AG08396 (cell line): ENCODE data around the gene WLS.
A peak's percentile ranks its signal among the peaks of the same experiment; 100 is the strongest.
"Not testable (repeated sequence)": the region's sequence is repeated elsewhere in the genome, so short reads cannot be mapped to it uniquely, and the experiment has no call there.

Experiments
- DNase-seq: peaks from one replicate; pipeline ENCODE4 v3.0.0; 2012; ENCODE audit warnings: low spot score, mixed read lengths

WLS gene

GRCh38 chr1:68164918-68165317 is 67.4 kb downstream of the WLS start:
- DNase-seq: no peak

GRCh38 chr1:68163220-68163619 is 69.1 kb downstream of the WLS start:
- no peak for DNase-seq

GRCh38 chr1:68162761-68163160 is 69.6 kb downstream of the WLS start:
- DNase-seq: no peak

GRCh38 chr1:68161672-68162071 is 70.7 kb downstream of the WLS start:
- not testable (repeated sequence) for DNase-seq

GRCh38 chr1:68160935-68161334 is 71.4 kb downstream of the WLS start:
- DNase-seq: not testable (repeated sequence)

GRCh38 chr1:68160021-68160420 is 72.3 kb downstream of the WLS start:
- DNase-seq: no peak

- DNase-seq: no peak
Measured at GRCh38 chr1:68158837-68159236, 73.5 kb downstream of the WLS start.

- DNase-seq: no peak
Measured at GRCh38 chr1:68157416-68157815, 74.9 kb downstream of the WLS start.

GRCh38 chr1:68151690-68152089 is 80.6 kb downstream of the WLS start:
- no peak for DNase-seq

- no peak for DNase-seq
Measured at GRCh38 chr1:68149907-68150306, 82.4 kb downstream of the WLS start.

GRCh38 chr1:68149110-68149798 is 83.1 kb downstream of the WLS start:
- no peak for DNase-seq

GRCh38 chr1:68148631-68149030 is 83.7 kb downstream of the WLS start:
- no peak for DNase-seq

GRCh38 chr1:68147534-68148171 is 84.7 kb downstream of the WLS start:
- DNase-seq: no peak

- DNase-seq: no peak
Measured at GRCh38 chr1:68145418-68146126, 86.8 kb downstream of the WLS start.

GRCh38 chr1:68144856-68145255 is 87.5 kb downstream of the WLS start:
- DNase-seq: no peak

- DNase-seq: no peak
Measured at GRCh38 chr1:68143633-68144032, 88.7 kb downstream of the WLS start.

GRCh38 chr1:68142461-68142860 is 89.9 kb downstream of the WLS start:
- DNase-seq: no peak

GRCh38 chr1:68142036-68142435 is 90.3 kb downstream of the WLS start:
- DNase-seq: no peak

- DNase-seq: peak; percentile 20
Measured at GRCh38 chr1:68141071-68142021, 91.0 kb downstream of the WLS start.

- DNase-seq: no peak
Measured at GRCh38 chr1:68140536-68140935, 91.8 kb downstream of the WLS start.

GRCh38 chr1:68136187-68136586 is 96.1 kb downstream of the WLS start:
- DNase-seq: no peak
